Endodermal cell (in vitro differentiated cells): ENCODE measurements around the gene RPS6KA2. TPM values are rescaled to one million over a fixed set of nuclear protein-coding genes. Genes with fewer than 3 reads are reported as not detected.

Source experiments
- DNase-seq: peaks from one replicate; pipeline ENCODE4 v3.0.0-alpha.2; 2017
- H3K27ac ChIP-seq: 2 replicates; pipeline ENCODE4 v1.5.1; 2013; ENCODE audit warnings: mild to moderate bottlenecking, low read depth, low read length, moderate library complexity
- H3K27me3 ChIP-seq: 2 replicates; pipeline ENCODE4 v1.6.1; 2013; ENCODE audit warnings: mild to moderate bottlenecking, low read length, moderate library complexity; ENCODE audit not compliant: insufficient read depth, control insufficient read depth, poor library complexity, severe bottlenecking
- H3K36me3 ChIP-seq: 2 replicates; pipeline ENCODE4 v1.7.0; 2013; ENCODE audit warnings: mild to moderate bottlenecking, low read length, moderate library complexity; ENCODE audit not compliant: control insufficient read depth, insufficient read depth
- H3K4me1 ChIP-seq: one replicate; pipeline ENCODE4 v1.7.0; 2013; ENCODE audit warnings: low read length; ENCODE audit not compliant: control insufficient read depth, insufficient read depth
- H3K4me3 ChIP-seq: 2 replicates; pipeline ENCODE4 v1.5.1; 2013; ENCODE audit warnings: mild to moderate bottlenecking, low read length, moderate library complexity
- H3K9ac ChIP-seq: 2 replicates; pipeline ENCODE4 v1.6.1; 2013; ENCODE audit warnings: mild to moderate bottlenecking, low read length, moderate library complexity; ENCODE audit not compliant: poor library complexity, severe bottlenecking; ENCODE audit errors: extremely low read depth
- H3K9me3 ChIP-seq: 2 replicates; pipeline ENCODE4 v1.6.1; 2013; ENCODE audit warnings: mild to moderate bottlenecking, low read length, moderate library complexity; ENCODE audit not compliant: control insufficient read depth
- H3K27ac Mint-ChIP-seq: 2 replicates; pipeline ENCODE4 v1.8.0; 2020; ENCODE audit warnings: mixed read lengths
- H3K27me3 Mint-ChIP-seq: 2 replicates; pipeline ENCODE4 v1.8.0; 2021; ENCODE audit warnings: mild to moderate bottlenecking, mixed read lengths; ENCODE audit not compliant: insufficient read depth
- H3K36me3 Mint-ChIP-seq: 2 replicates; pipeline ENCODE4 v1.8.0; 2020; ENCODE audit warnings: low read depth, mixed read lengths
- H3K4me1 Mint-ChIP-seq: 2 replicates; pipeline ENCODE4 v1.8.0; 2020; ENCODE audit warnings: mixed read lengths
- H3K4me3 Mint-ChIP-seq: 2 replicates; pipeline ENCODE4 v1.8.0; 2020; ENCODE audit warnings: mild to moderate bottlenecking, moderate library complexity, mixed read lengths
- H3K9me3 Mint-ChIP-seq: 2 replicates; pipeline ENCODE4 v1.8.0; 2020; ENCODE audit warnings: mild to moderate bottlenecking, mixed read lengths
- CTCF ChIP-seq: fragments of 200-600 bp; sonication (generic); conservative IDR thresholded peaks from 2 replicates; pipeline ENCODE4 v1.5.0; 2021; ENCODE audit warnings: antibody characterized with exemption, mild to moderate bottlenecking
- WGBS, 2 experiments: methylation state at CpG; one replicate each; pipeline versions ENCODE4 v1.1.5 to v1.1.7; 2013; ENCODE audit warnings: missing lambda C conversion rate in 2 of 2, mixed read lengths in 1 of 2; ENCODE audit not compliant: insufficient coverage in 1 of 2, insufficient read length in 1 of 2; 5-methylcytosine and 5-hydroxymethylcytosine counted together
- total RNA-seq, 2 donors: library from RNA; stranded (reverse); fragmentation: NEBNext Ultra II Directional in 1 of 2; extraction: Animal tissue kit (Norgen Biotek cat#: 25700) in 1 of 2; gene quantifications; 2 replicates in 1 of 2; 3 replicates in 1 of 2; pipeline ENCODE4 v1.2.1, GENCODE V29; 2021

RPS6KA2 gene
- total RNA-seq, 2 donors from 2014 or later, result 17.9 to 23.9 TPM

- TF ChIP-seq CTCF, result no peak
- 94 to 99% methylated on average over 10 to 13 of the region's 13 CpGs for whole genome bisulfite sequencing, 2 experiments
- no peak overlapping the region for H3K27ac ChIP-seq
Observed at GRCh38 chr6:166488701-166489100, 138.3 kb downstream of the RPS6KA2 start.

GRCh38 chr6:166488076-166488685, 138.9 kb downstream of the RPS6KA2 start:
- Histone ChIP-seq H3K36me3 (peaks cover 15% of the 10 kb centered on the region), H3K27me3 (no peaks in the 10 kb centered on the region), H3K4me1 (no peaks in the 10 kb centered on the region), H3K27ac (no peak overlapping the region), H3K9me3 (peaks cover 9% of the 10 kb centered on the region), H3K9ac (no peak overlapping the region), H3K4me3 (no peak overlapping the region)
- Mint-ChIP-seq H3K27ac (no peak overlapping the region), H3K4me1 (peaks cover 4% of the 10 kb centered on the region), H3K36me3 (peaks cover 21% of the 10 kb centered on the region), H3K4me3 (no peak overlapping the region), H3K27me3 (no peaks in the 10 kb centered on the region), H3K9me3 (no peaks in the 10 kb centered on the region)
- TF ChIP-seq CTCF, result no peak
- WGBS, 2 experiments, result 93 to 98% methylated on average over 15 of the region's 15 CpGs
- DNase-seq, result no peak

More at GRCh38 chr6:166488701-166489100, 138.3 kb downstream of the RPS6KA2 start:
- no peaks in the 10 kb centered on the region for H3K27me3 ChIP-seq
- H3K9ac ChIP-seq, result no peak overlapping the region
- H3K4me3 ChIP-seq, result no peak overlapping the region
- no peak overlapping the region for H3K27ac Mint-ChIP-seq
- no peak for DNase-seq
- peaks cover 15% of the 10 kb centered on the region for H3K36me3 ChIP-seq
- H3K4me3 Mint-ChIP-seq, result no peak overlapping the region
- H3K4me1 ChIP-seq, result no peaks in the 10 kb centered on the region
- no peaks in the 10 kb centered on the region for H3K9me3 Mint-ChIP-seq
- H3K4me1 Mint-ChIP-seq, result peaks cover 4% of the 10 kb centered on the region
- no peaks in the 10 kb centered on the region for H3K27me3 Mint-ChIP-seq
- H3K36me3 Mint-ChIP-seq, result peaks cover 22% of the 10 kb centered on the region
- peaks cover 9% of the 10 kb centered on the region for H3K9me3 ChIP-seq

GRCh38 chr6:166487148-166487547, 139.9 kb downstream of the RPS6KA2 start:
- peaks cover 25% of the 10 kb centered on the region for H3K36me3 Mint-ChIP-seq

More at GRCh38 chr6:166487148-166487547, 139.9 kb downstream of the RPS6KA2 start:
- Histone ChIP-seq H3K9ac (no peak overlapping the region), H3K4me1 (no peaks in the 10 kb centered on the region), H3K27ac (no peak overlapping the region), H3K4me3 (no peak overlapping the region), H3K36me3 (peaks cover 19% of the 10 kb centered on the region), H3K27me3 (no peaks in the 10 kb centered on the region), H3K9me3 (peaks cover 9% of the 10 kb centered on the region)
- WGBS, 2 experiments, result 93 to 95% methylated on average over 10 to 11 of the region's 11 CpGs
- no peak overlapping the region for H3K27ac Mint-ChIP-seq
- DNase-seq, result no peak
- no peaks in the 10 kb centered on the region for H3K9me3 Mint-ChIP-seq
- TF ChIP-seq CTCF, result no peak
- no peaks in the 10 kb centered on the region for H3K27me3 Mint-ChIP-seq
- H3K4me3 Mint-ChIP-seq, result no peak overlapping the region
- peaks cover 4% of the 10 kb centered on the region for H3K4me1 Mint-ChIP-seq
